HG03196 (cell line): ENCODE results near the gene XPNPEP1.

Experiments used
- ATAC-seq: cut with Tn5 transposase; IDR thresholded peaks from one replicate; pipeline ENCODE4 v1.9.1; 2021; ENCODE audit not compliant: unreplicated experiment

XPNPEP1 gene

GRCh38 chr10:109895095-109895818 is 28.1 kb downstream of the XPNPEP1 start:
- ATAC-seq, result no peak

- ATAC-seq, result peak; percentile 51
Measured at GRCh38 chr10:109894516-109894915, 28.8 kb downstream of the XPNPEP1 start.

- ATAC-seq, result no peak
Measured at GRCh38 chr10:109893386-109893785, 29.9 kb downstream of the XPNPEP1 start.

- no peak for ATAC-seq
Measured at GRCh38 chr10:109892931-109893330, 30.4 kb downstream of the XPNPEP1 start.

GRCh38 chr10:109892117-109892516 is 31.2 kb downstream of the XPNPEP1 start:
- ATAC-seq, result no peak

GRCh38 chr10:109891105-109891504 is 32.2 kb downstream of the XPNPEP1 start:
- no peak for ATAC-seq

GRCh38 chr10:109889867-109890266 is 33.4 kb downstream of the XPNPEP1 start:
- ATAC-seq, result no peak

- no peak for ATAC-seq
Measured at GRCh38 chr10:109887776-109888175, 35.5 kb downstream of the XPNPEP1 start.

GRCh38 chr10:109887243-109887642 is 36.1 kb downstream of the XPNPEP1 start:
- no peak for ATAC-seq

GRCh38 chr10:109886781-109887140 is 36.5 kb downstream of the XPNPEP1 start:
- ATAC-seq, result no peak

GRCh38 chr10:109886037-109886780 is 37.1 kb downstream of the XPNPEP1 start:
- no peak for ATAC-seq

- peak; percentile 79 for ATAC-seq
Measured at GRCh38 chr10:109883859-109884771, 39.2 kb downstream of the XPNPEP1 start.

GRCh38 chr10:109882251-109883057 is 40.9 kb downstream of the XPNPEP1 start:
- ATAC-seq, result no peak

GRCh38 chr10:109881769-109882057 is 41.6 kb downstream of the XPNPEP1 start:
- no peak for ATAC-seq

GRCh38 chr10:109880886-109881768 is 42.2 kb downstream of the XPNPEP1 start:
- ATAC-seq, result peak; percentile 58

GRCh38 chr10:109877546-109877945 is 45.8 kb downstream of the XPNPEP1 start:
- no peak for ATAC-seq

- ATAC-seq, result no peak
Measured at GRCh38 chr10:109875828-109876821, 47.2 kb downstream of the XPNPEP1 start.

GRCh38 chr10:109875151-109875568 is 48.2 kb downstream of the XPNPEP1 start:
- ATAC-seq, result no peak

GRCh38 chr10:109871476-109871875 is 51.8 kb downstream of the XPNPEP1 start:
- no peak for ATAC-seq
